ENCODE data around the gene KMT2A. TPM values are rescaled to one million over a fixed set of nuclear protein-coding genes. Genes with fewer than 3 reads are reported as not detected.

Gene KMT2A
- total and polyA plus RNA-seq, 10 of the 15 experiments (the other 5 are each of a cell fraction or from before 2014, with no cell fraction given) = 6.1 to 56.9 (median 25.4) TPM

GRCh38 chr11:118533769-118534729, 97.8 kb downstream of the KMT2A start (continued):
- TF ChIP-seq MAX (IDR thresholded peaks at IDR 0.05; ENCODE audit: low read depth, low read length) (no peak), RAD21 (IDR thresholded peaks at IDR 0.05; ENCODE audit: insufficient read depth, low read depth, low read length) (no peak), MTA2 (IDR thresholded peaks at IDR 0.05; ENCODE audit: low read depth) (no peak), SMAD1 (IDR thresholded peaks at IDR 0.05; ENCODE audit: low read depth, partially characterized antibody) (no peak)

- ATAC-seq = no peak
- 55% methylated on average over 9 of the region's 9 CpGs for whole genome bisulfite sequencing (ENCODE audit: insufficient coverage, insufficient replicate concordance, low lambda C conversion rate, missing lambda C conversion rate)
- no TSS peak for BruUV-seq (replicated peaks)
- no peaks in the 10 kb centered on the region for H3K4me1 ChIP-seq (ENCODE audit: control insufficient read depth, insufficient read depth, low read length)
- no peak overlapping the region for H3K27ac ChIP-seq (ENCODE audit: control insufficient read depth, insufficient read depth)
- no peak for DNase-seq (ENCODE audit: low read depth, low spot score)
- H3K79me2 ChIP-seq (ENCODE audit: control insufficient read depth, insufficient read depth, low read length) = no peaks in the 10 kb centered on the region
- H4K20me1 ChIP-seq (ENCODE audit: control insufficient read depth, insufficient read depth) = no peaks in the 10 kb centered on the region; the same call in 1 of the 2 replicates
- no peaks in the 10 kb centered on the region for H3K27me3 ChIP-seq (replicated peaks in 1 of 2; ENCODE audit: control insufficient read depth in 2 of 2, insufficient read depth in 2 of 2, low read length in 1 of 2)
- H3K9ac ChIP-seq (ENCODE audit: control insufficient read depth, insufficient read depth, low read length) = no peak overlapping the region
- FAIRE-seq = no peak
- no peak for TF ChIP-seq ATF7 (IDR thresholded peaks at IDR 0.05; ENCODE audit: low read depth)
- TF ChIP-seq TCF3 (IDR thresholded peaks at IDR 0.05; ENCODE audit: borderline replicate concordance, insufficient read depth, low read depth, low read length) = no peak
- TF ChIP-seq SKIL (IDR thresholded peaks at IDR 0.05; ENCODE audit: low read depth, poor library complexity, severe bottlenecking) = no peak
- no peak for TF ChIP-seq PAX8 (IDR thresholded peaks at IDR 0.05)
- no peak for TF ChIP-seq ELK1 (IDR thresholded peaks at IDR 0.05; ENCODE audit: low read depth, low read length)
- TF ChIP-seq SMAD5 (IDR thresholded peaks at IDR 0.05; ENCODE audit: low read depth) = no peak
- no peak for TF ChIP-seq RELB (IDR thresholded peaks at IDR 0.05; ENCODE audit: low read depth)
- intact Hi-C loops (cut with micrococcal nuclease; ENCODE audit: unreplicated experiment) (no loop called here), in situ Hi-C loops (cut with MboI) (no loop called here)
- ChIA-PET POLR2A (no interaction called here), SMC1A (ENCODE audit: uncharacterized antibody, unreplicated experiment) (no interaction called here), RAD21 (ENCODE audit: unreplicated experiment) (no interaction called here), CTCF (no interaction called here)
- no peaks in the 10 kb centered on the region for H3K9me3 ChIP-seq (replicated peaks; ENCODE audit: control insufficient read depth, insufficient read depth, low read length)
- H3K36me3 ChIP-seq (ENCODE audit: control insufficient read depth in 2 of 2, insufficient read depth in 2 of 2, low read length in 1 of 2) = no peaks in the 10 kb centered on the region
- no peak overlapping the region for H2AFZ ChIP-seq (ENCODE audit: control insufficient read depth, low read depth, low read length)
- no peak overlapping the region for H3K4me2 ChIP-seq (ENCODE audit: control insufficient read depth, insufficient read depth)
- H3K4me3 ChIP-seq = no peak overlapping the region
These were observed 99.0 kb downstream of the KMT2A start for GRCh38 chr11:118535261-118535660.
